Esophagus muscularis mucosa (tissue), 4 donors: ENCODE data around the gene FAM111B. TPM values are rescaled to one million over a fixed set of nuclear protein-coding genes. Genes with fewer than 3 reads are reported as not detected.
"Not testable (repeated sequence)": the region's sequence is repeated elsewhere in the genome, so short reads cannot be mapped to it uniquely, and the experiment has no call there.

ENCODE experiments used
- DNase-seq: peaks from one replicate; pipeline ENCODE4 v3.0.0-alpha.2; 2017; ENCODE audit errors: extremely low spot score
- H3K27ac ChIP-seq, 4 donors: fragments of 200-600 bp; sonication (generic); replicated peaks in 1 of 4; 1 replicate in 3 of 4; 2 replicates in 1 of 4; pipeline ENCODE4 v1.5.1; 2016 to 2019; ENCODE audit warnings: mild to moderate bottlenecking in 1 of 4
- H3K27me3 ChIP-seq, 4 donors: fragments of 200-600 bp; sonication (generic); one replicate each; pipeline versions ENCODE4 v1.5.1 to v1.6.0; 2016 to 2019
- H3K36me3 ChIP-seq, 4 donors: fragments of 200-600 bp; sonication (generic); one replicate each; pipeline ENCODE4 v1.5.1; 2016 to 2019
- H3K4me1 ChIP-seq, 4 donors: fragments of 200-600 bp; sonication (generic); one replicate each; pipeline ENCODE4 v1.5.1; 2016 to 2019
- H3K4me3 ChIP-seq, 4 donors: fragments of 200-600 bp; sonication (generic); 1 replicate in 2 of 4; 2 replicates in 2 of 4; pipeline ENCODE4 v1.5.1; 2016 to 2019; ENCODE audit warnings: mild to moderate bottlenecking in 4 of 4, moderate library complexity in 1 of 4
- H3K9me3 ChIP-seq, 4 donors: fragments of 200-600 bp; sonication (generic); 1 replicate in 3 of 4; 2 replicates in 1 of 4; pipeline ENCODE4 v1.5.1; 2016 to 2019
- CTCF ChIP-seq, 3 experiments: fragments of 200-600 bp in 2 of 3; fragments of 450-650 bp in 1 of 3; sonication (generic) in 2 of 3; IDR thresholded peaks; one replicate each; pipeline ENCODE4 v1.5.1; 2017 to 2019; ENCODE audit warnings: antibody characterized with exemption in 3 of 3, mild to moderate bottlenecking in 2 of 3, moderate library complexity in 1 of 3
- EP300 ChIP-seq: sonication (generic); formaldehyde crosslinking; IDR thresholded peaks from one replicate; pipeline ENCODE4 v1.6.1; 2017; ENCODE audit warnings: antibody characterized with exemption
- POLR2A ChIP-seq: fragments of 450-650 bp; IDR thresholded peaks from one replicate; pipeline ENCODE4 v1.6.1; 2017; ENCODE audit warnings: antibody characterized with exemption, moderate library complexity, mild to moderate bottlenecking, low read depth
- POLR2AphosphoS5 ChIP-seq, 2 donors: sonication (generic); formaldehyde crosslinking; IDR thresholded peaks; one replicate each; pipeline ENCODE4 v1.6.1; 2017; ENCODE audit warnings: antibody characterized with exemption in 2 of 2
- WGBS: methylation state at CpG from one replicate; pipeline ENCODE4 v1.1.5; 2018; 5-methylcytosine and 5-hydroxymethylcytosine counted together
- intact Hi-C: fragments of 100-400 bp; cut with DNase I; formaldehyde crosslinking; loops from one replicate; pipeline ENCODE4 v1.15.1; 2023
- total RNA-seq, 4 donors: library from RNA; depleted of rRNA; stranded (reverse); fragments of >200 nt; gene quantifications; one replicate each; pipeline versions ENCODE4 v1.1.0 to v1.2.1, GENCODE V29; 2016

FAM111B gene
- total RNA-seq, 4 donors from 2014 or later: 0.13 to 0.46 TPM; not detected in 2

DNA sequence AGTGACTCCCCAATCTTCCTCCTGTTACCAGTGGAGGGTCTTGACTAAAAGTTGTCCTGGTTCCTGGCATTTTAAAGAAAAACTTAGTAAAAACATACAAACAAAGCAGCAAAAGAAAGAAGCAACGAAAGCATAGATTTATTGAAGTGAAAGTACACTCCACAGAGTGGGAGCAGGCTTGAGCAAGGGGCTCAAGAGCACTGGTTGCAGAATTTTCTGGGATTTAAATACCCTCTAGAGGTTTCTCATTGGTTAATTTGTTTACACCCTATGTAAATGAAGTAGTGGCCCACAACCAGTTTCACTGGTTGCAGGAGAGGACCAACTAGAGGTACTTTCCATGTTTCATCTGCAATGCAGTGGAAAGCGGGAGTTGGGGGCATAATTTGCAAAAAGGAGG, 10.7 kb downstream of the FAM111B start:
- Histone ChIP-seq H3K27me3 (no peaks in the 10 kb centered on the region), H3K9me3 (peaks cover 0 to 26% (median 16%) of the 10 kb centered on the region in 4 donors), H3K36me3 (no peaks in the 10 kb centered on the region), H3K4me1 (no peaks in the 10 kb centered on the region), H3K27ac (no peak overlapping the region), H3K4me3 (no peak overlapping the region)
- WGBS: 92% methylated on average over 2 of the region's 2 CpGs
- peak; percentile 29 for DNase-seq
- intact Hi-C loops: no loop called here
- TF ChIP-seq POLR2AphosphoS5 (IDR thresholded peaks at IDR 0.05) (no peak), POLR2A (no peak), CTCF (IDR thresholded peaks at IDR 0.05) (no peak), EP300 (no peak)

DNA sequence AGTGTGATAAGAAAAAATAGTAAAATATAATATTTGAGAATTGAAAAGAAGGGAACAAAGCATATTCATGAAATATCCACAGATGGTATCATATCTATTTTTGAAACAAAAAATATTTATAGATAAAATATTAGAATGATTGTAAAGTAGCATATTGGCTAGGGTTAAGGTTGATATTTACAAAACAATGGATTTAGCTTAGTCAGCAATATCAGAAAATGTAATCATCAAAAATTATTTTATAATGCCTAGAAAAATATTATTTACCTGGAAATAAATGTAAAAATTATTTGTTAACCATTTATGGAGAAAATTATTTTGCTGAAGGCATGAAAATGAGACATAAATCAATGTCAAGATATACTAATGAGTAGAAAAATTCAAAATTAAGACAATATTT, 12.8 kb downstream of the FAM111B start:
- Histone ChIP-seq H3K27ac (no peak overlapping the region), H3K36me3 (no peaks in the 10 kb centered on the region), H3K4me3 (no peak overlapping the region), H3K27me3 (no peaks in the 10 kb centered on the region), H3K9me3 (peaks cover 0 to 26% (median 16%) of the 10 kb centered on the region in 4 donors), H3K4me1 (no peaks in the 10 kb centered on the region)
- intact Hi-C loops: no loop called here
- DNase-seq: no peak
- no peak for TF ChIP-seq POLR2A
- TF ChIP-seq CTCF (IDR thresholded peaks at IDR 0.05): no peak
- TF ChIP-seq EP300: no peak
- TF ChIP-seq POLR2AphosphoS5 (IDR thresholded peaks at IDR 0.05): no peak

- no peaks in the 10 kb centered on the region for H3K9me3 ChIP-seq
- H3K4me3 ChIP-seq: peak overlapping the region in 3 of 4 donors; percentile 12 to 22 (median 15)
- peak in 2 of 3 experiments; percentile 90 to 94 for TF ChIP-seq CTCF (IDR thresholded peaks at IDR 0.05)
- no peak for TF ChIP-seq EP300
- TF ChIP-seq POLR2AphosphoS5 (IDR thresholded peaks at IDR 0.05): no peak
- no peak for TF ChIP-seq POLR2A
- DNase-seq: peak; percentile 94
- intact Hi-C loops: loop anchor here (5.0 to 10.0 kb wide), 3 partner anchors 39 to 481 kb away; no protein-coding TSS in a partner anchor
- peaks cover 10 to 42% (median 13%) of the 10 kb centered on the region in 4 donors for H3K36me3 ChIP-seq
- no peaks in the 10 kb centered on the region for H3K27me3 ChIP-seq
- peaks cover 0 to 10% (median 7%) of the 10 kb centered on the region in 4 donors for H3K4me1 ChIP-seq
- no peak overlapping the region for H3K27ac ChIP-seq
- 24% methylated on average over 9 of the region's 20 CpGs for WGBS
Measured at GRCh38 chr11:59135648-59136461, 28.8 kb downstream of the FAM111B start.

- H3K4me3 ChIP-seq, H3K4me1 ChIP-seq, H3K27me3 ChIP-seq, H3K9me3 ChIP-seq, DNase-seq, H3K27ac ChIP-seq: not testable (repeated sequence)
- WGBS: 80% methylated on average over 6 of the region's 6 CpGs
- peaks cover 4 to 39% (median 8%) of the 10 kb centered on the region in 4 donors for H3K36me3 ChIP-seq
- intact Hi-C loops: loop anchor here (5.0 to 10.0 kb wide), 3 partner anchors 39 to 482 kb away; no protein-coding TSS in a partner anchor
Measured at GRCh38 chr11:59136551-59136950, 29.5 kb downstream of the FAM111B start.

GRCh38 chr11:59137190-59137589, 30.2 kb downstream of the FAM111B start:
- TF ChIP-seq CTCF (IDR thresholded peaks at IDR 0.05) (no peak), POLR2AphosphoS5 (IDR thresholded peaks at IDR 0.05) (no peak), POLR2A (no peak), EP300 (no peak)
- Histone ChIP-seq H3K9me3 (no peaks in the 10 kb centered on the region), H3K27ac (no peak overlapping the region), H3K27me3 (no peaks in the 10 kb centered on the region), H3K4me3 (no peak overlapping the region), H3K4me1 (peaks cover 0 to 15% (median 13%) of the 10 kb centered on the region in 4 donors), H3K36me3 (peaks cover 0 to 32% (median 2%) of the 10 kb centered on the region in 4 donors)
- DNase-seq: no peak
- WGBS: 93% methylated on average over 17 of the region's 17 CpGs
- intact Hi-C loops: loop anchor here (5.0 to 10.0 kb wide), 3 partner anchors 40 to 482 kb away; no protein-coding TSS in a partner anchor
